Endothelial cell of umbilical vein (primary cell): ENCODE results near the gene PTPRQ. TPM values are rescaled to one million over a fixed set of nuclear protein-coding genes. Genes with fewer than 3 reads are reported as not detected.

Source experiments
- BruUV-seq: library from RNA; stranded (reverse); fragments of 400-500 nt; replicated peaks from 2 replicates; lab custom pipeline; 2021; lab: Mats Ljungman, UMichigan
- CTCF ChIA-PET: fragments of 300-600, 350-600 bp; sonication (Branson Sonifier 250); formaldehyde crosslinking; loops from one replicate; lab custom pipeline; 2021; ENCODE audit warnings: antibody characterized with exemption, inconsistent platforms; lab: Charles Lee
- POLR2A ChIA-PET: fragments of 300-600, 350-600 bp; sonication (Branson Sonifier 250); formaldehyde crosslinking; loops from one replicate; lab custom pipeline; 2021; ENCODE audit warnings: antibody characterized with exemption, inconsistent platforms; lab: Charles Lee
- DNase-seq: peaks from one replicate; pipeline ENCODE4 v3.0.0-alpha.2; 2011; ENCODE audit warnings: low read depth, low spot score
- FAIRE-seq: peaks from 2 replicates; lab custom pipeline; 2011; peaks lifted over from hg19 to GRCh38; lab: Jason Lieb, UNC
- H2AFZ ChIP-seq: 2 replicates; pipeline ENCODE4 v1.6.0; 2012; ENCODE audit warnings: low read depth, low read length, control low read depth, inconsistent platforms
- H3K27ac ChIP-seq: 2 replicates; pipeline ENCODE4 v1.5.1; 2011; ENCODE audit warnings: low read depth, mild to moderate bottlenecking, control low read depth, low read length, moderate library complexity; ENCODE audit not compliant: insufficient read depth
- H3K27me3 ChIP-seq, 2 experiments: 2 replicates each; pipeline versions ENCODE4 v1.6.0 to v1.6.1; 2011; ENCODE audit warnings: low read length in 2 of 2, mixed read lengths in 1 of 2; ENCODE audit not compliant: control insufficient read depth in 2 of 2, insufficient read depth in 2 of 2
- H3K36me3 ChIP-seq, 2 experiments: 2 replicates in 1 of 2; 3 replicates in 1 of 2; pipeline ENCODE4 v1.5.1; 2011; ENCODE audit warnings: low read length in 2 of 2, mild to moderate bottlenecking in 1 of 2, moderate library complexity in 1 of 2; ENCODE audit not compliant: control insufficient read depth in 2 of 2, insufficient read depth in 2 of 2; ENCODE audit errors: extremely low read depth in 1 of 2
- H3K4me1 ChIP-seq: 3 replicates; pipeline ENCODE4 v1.5.1; 2011; ENCODE audit warnings: mild to moderate bottlenecking, low read length; ENCODE audit not compliant: control insufficient read depth, insufficient read depth; ENCODE audit errors: extremely low read depth
- H3K4me2 ChIP-seq: 2 replicates; pipeline ENCODE4 v1.6.1; 2011; ENCODE audit warnings: low read length, control low read depth, mixed read lengths; ENCODE audit not compliant: insufficient read depth
- H3K4me3 ChIP-seq, 3 experiments: fragments of 200-600 bp in 1 of 3; sonication (generic), shearing (Covaris generic) in 1 of 3; replicated peaks in 1 of 3; 2 replicates each; pipeline ENCODE4 v1.5.1; 2011 to 2016; ENCODE audit warnings: control low read depth in 3 of 3, low read length in 3 of 3, mild to moderate bottlenecking in 2 of 3, inconsistent platforms in 1 of 3, low read depth in 1 of 3, moderate library complexity in 1 of 3; ENCODE audit not compliant: insufficient read depth in 1 of 3
- H3K79me2 ChIP-seq: 2 replicates; pipeline ENCODE4 v1.6.0; 2012; ENCODE audit warnings: low read length, inconsistent platforms; ENCODE audit not compliant: control insufficient read depth, insufficient read depth
- H3K9ac ChIP-seq: replicated peaks from 2 replicates; pipeline ENCODE3; 2011; ENCODE audit warnings: low read length, control low read depth; ENCODE audit not compliant: insufficient read depth; ENCODE audit errors: extremely low read depth
- H3K9me1 ChIP-seq: replicated peaks from 3 replicates; pipeline ENCODE4 v1.6.0; 2011; ENCODE audit warnings: mild to moderate bottlenecking, low read length; ENCODE audit not compliant: control insufficient read depth, insufficient read depth; ENCODE audit errors: extremely low read depth
- H3K9me3 ChIP-seq: replicated peaks from 2 replicates; pipeline ENCODE4 v1.5.1; 2012; ENCODE audit warnings: low read length, inconsistent platforms; ENCODE audit not compliant: control insufficient read depth, insufficient read depth
- H4K20me1 ChIP-seq: replicated peaks from 2 replicates; pipeline ENCODE3; 2011; ENCODE audit warnings: mild to moderate bottlenecking, low read length; ENCODE audit not compliant: control insufficient read depth, insufficient read depth; ENCODE audit errors: extremely low read depth
- CTCF ChIP-seq, 2 donors: IDR thresholded peaks; 1 replicate in 1 of 2; 2 replicates in 1 of 2; pipeline ENCODE4 v1.5.1; 2011; ENCODE audit warnings: low read length in 2 of 2, mild to moderate bottlenecking in 2 of 2, moderate library complexity in 2 of 2, control low read depth in 1 of 2, inconsistent platforms in 1 of 2, low read depth in 1 of 2; ENCODE audit not compliant: insufficient read depth in 1 of 2; ENCODE audit errors: extremely low read depth in 1 of 2
- EZH2 ChIP-seq: IDR thresholded peaks from 2 replicates; pipeline ENCODE4 v1.6.1; 2012; ENCODE audit warnings: borderline replicate concordance, low read depth, mild to moderate bottlenecking, moderate library complexity, low read length, inconsistent platforms; ENCODE audit not compliant: severe bottlenecking
- FOS ChIP-seq: IDR thresholded peaks from 2 replicates; pipeline ENCODE4 v1.6.1; 2011; ENCODE audit warnings: mild to moderate bottlenecking, low read length, moderate library complexity, borderline replicate concordance; ENCODE audit not compliant: insufficient read depth
- GATA2 ChIP-seq: IDR thresholded peaks from 2 replicates; pipeline ENCODE4 v1.7.0; 2011; ENCODE audit warnings: low read depth, mild to moderate bottlenecking, moderate library complexity, mixed read lengths, low read length; ENCODE audit not compliant: insufficient read length, insufficient read depth
- JUN ChIP-seq: IDR thresholded peaks from 2 replicates; pipeline ENCODE4 v1.6.1; 2011; ENCODE audit warnings: borderline replicate concordance, low read depth; ENCODE audit not compliant: insufficient read length, insufficient read depth
- MAX ChIP-seq: IDR thresholded peaks from 2 replicates; pipeline ENCODE4 v1.6.1; 2011; ENCODE audit not compliant: insufficient read depth, insufficient read length
- MYC ChIP-seq: IDR thresholded peaks from one replicate; pipeline ENCODE4 v1.6.1; 2011; ENCODE audit warnings: mild to moderate bottlenecking, low read depth, low read length
- POLR2A ChIP-seq: IDR thresholded peaks from 2 replicates; pipeline ENCODE4 v1.6.1; 2012; ENCODE audit warnings: low read depth, mild to moderate bottlenecking, control low read depth, low read length
- POLR2AphosphoS5 ChIP-seq: IDR thresholded peaks from 2 replicates; pipeline ENCODE4 v1.6.1; 2012; ENCODE audit warnings: low read depth, mild to moderate bottlenecking, control low read depth, low read length, moderate library complexity; ENCODE audit not compliant: insufficient read depth
- dilution Hi-C: fragments of 300-500 bp; cut with MboI; formaldehyde crosslinking; loops from one replicate; pipeline ENCODE4 v1.15.0; 2019; ENCODE audit warnings: low sequenced_read_pairs; ENCODE audit not compliant: extremely low pct_ligation_motif_present
- intact Hi-C: fragments of 100-400 bp; cut with micrococcal nuclease; formaldehyde crosslinking; loops from one replicate; pipeline ENCODE4 v1.10.0; 2022
- polyA plus RNA-seq, 4 experiments: library from polyadenylated mRNA; depleted of rRNA in 3 of 4; stranded (reverse) in 3 of 4; unstranded in 1 of 4; fragments of >200 nt; gene quantifications; 2 replicates each; pipeline versions ENCODE4 v1.2.1 to v1.2.3, GENCODE V29; 2011 to 2012; ENCODE audit warnings: missing spikeins in 1 of 4
- total RNA-seq: library from RNA; stranded (reverse); gene quantifications from 2 replicates; pipeline ENCODE4 v1.2.3, GENCODE V29; 2021

Gene PTPRQ
- total and polyA plus RNA-seq, 2 donors (not counting 3 experiments of a cell fraction or from before 2014, with no cell fraction given): not detected

GRCh38 chr12:80679346-80680131 lies 235.5 kb downstream of the PTPRQ start:
- H3K9me1 ChIP-seq: no peaks in the 10 kb centered on the region
- FAIRE-seq (no peak), DNase-seq (peak; percentile 87)
- no peak overlapping the region for H3K4me3 ChIP-seq
- no peaks in the 10 kb centered on the region for H3K79me2 ChIP-seq
- H2AFZ ChIP-seq: no peak overlapping the region
- ChIA-PET CTCF (no interaction called here), POLR2A (no interaction called here)
- H4K20me1 ChIP-seq: no peaks in the 10 kb centered on the region
- H3K27ac ChIP-seq: no peak overlapping the region
- intact Hi-C loops (no loop called here), dilution Hi-C loops (no loop called here)
- TF ChIP-seq POLR2AphosphoS5 (no peak), MAX (no peak), EZH2 (no peak)
- no peaks in the 10 kb centered on the region for H3K4me1 ChIP-seq
- BruUV-seq: no TSS peak
- H3K4me2 ChIP-seq: no peak overlapping the region
- no peaks in the 10 kb centered on the region for H3K27me3 ChIP-seq
- no peaks in the 10 kb centered on the region for H3K9me3 ChIP-seq
- H3K9ac ChIP-seq: no peak overlapping the region
- no peaks in the 10 kb centered on the region for H3K36me3 ChIP-seq

GRCh38 chr12:80681287-80681686 lies 237.3 kb downstream of the PTPRQ start:
- CTCF ChIA-PET: interaction anchor here (0.9 kb wide), 1 partner anchor 10 kb away, joined by 3 read pairs; no protein-coding TSS in a partner anchor
- intact Hi-C loops: no loop called here
- DNase-seq: no peak
- no peaks in the 10 kb centered on the region for H3K9me1 ChIP-seq
- no peak overlapping the region for H2AFZ ChIP-seq
- TF ChIP-seq POLR2AphosphoS5 (no peak), CTCF (IDR thresholded peaks at IDR 0.05; ENCODE audit: extremely low read depth in 1 of 2, insufficient read depth in 1 of 2, low read depth in 1 of 2, low read length in 2 of 2) (no peak), MYC (no peak), JUN (no peak), MAX (no peak), POLR2A (no peak), GATA2 (no peak), FOS (no peak), EZH2 (no peak)
- no peaks in the 10 kb centered on the region for H3K9me3 ChIP-seq
- H3K4me3 ChIP-seq: no peak overlapping the region
- no peak overlapping the region for H3K9ac ChIP-seq
- BruUV-seq: no TSS peak
- H3K27ac ChIP-seq: no peak overlapping the region
- no peak for FAIRE-seq
- POLR2A ChIA-PET: no interaction called here
- H3K27me3 ChIP-seq: no peaks in the 10 kb centered on the region
- H3K79me2 ChIP-seq: no peaks in the 10 kb centered on the region
- dilution Hi-C loops: no loop called here
- H3K4me1 ChIP-seq: no peaks in the 10 kb centered on the region
- no peaks in the 10 kb centered on the region for H4K20me1 ChIP-seq
- H3K4me2 ChIP-seq: no peak overlapping the region
- no peaks in the 10 kb centered on the region for H3K36me3 ChIP-seq
